HL-60 (cell line): ENCODE results near the gene SIGLEC7.

Experiments
- GABPA ChIP-seq: IDR thresholded peaks from 2 replicates; pipeline ENCODE4 v1.6.1; 2012; ENCODE audit warnings: low read depth
- POLR2AphosphoS5 ChIP-seq: IDR thresholded peaks from 2 replicates; pipeline ENCODE4 v1.6.1; 2012; ENCODE audit warnings: low read depth
- SPI1 ChIP-seq: IDR thresholded peaks from 2 replicates; pipeline ENCODE4 v1.6.1; 2012; ENCODE audit warnings: low read depth, mild to moderate bottlenecking, borderline replicate concordance
- TF ChIP-seq, protein P1 (sequence below): IDR thresholded peaks from one replicate; pipeline ENCODE4 v1.5.1; 2011; ENCODE audit warnings: low read length, control low read depth, inconsistent platforms; ENCODE audit not compliant: insufficient read depth
- TF ChIP-seq, protein P2 (sequence below): IDR thresholded peaks from 2 replicates; pipeline ENCODE4 v1.6.1; 2012; ENCODE audit warnings: low read depth; ENCODE audit not compliant: insufficient replicate concordance

DNA sequence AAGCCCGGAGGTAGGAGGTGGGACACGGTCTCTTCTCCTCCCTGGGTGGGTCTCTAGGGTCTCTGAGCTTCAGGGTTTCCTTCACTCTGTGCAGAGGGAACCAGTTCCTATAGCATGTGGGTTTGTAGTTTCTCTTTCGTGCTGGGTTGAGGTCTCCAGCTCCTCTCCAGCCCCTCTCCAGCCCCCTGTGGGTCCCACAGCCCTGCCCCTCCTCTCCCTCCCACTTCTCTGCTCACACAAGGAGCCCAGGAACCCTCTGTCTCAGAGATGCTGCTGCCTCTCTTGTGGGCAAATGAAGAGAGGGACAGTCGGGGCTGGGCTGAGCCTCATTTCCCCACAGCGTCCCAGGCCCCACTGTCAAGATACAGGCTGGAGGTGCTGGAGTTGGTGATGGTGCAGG lies 1.4 kb downstream of the SIGLEC7 start:
- TF ChIP-seq, protein P1, sequence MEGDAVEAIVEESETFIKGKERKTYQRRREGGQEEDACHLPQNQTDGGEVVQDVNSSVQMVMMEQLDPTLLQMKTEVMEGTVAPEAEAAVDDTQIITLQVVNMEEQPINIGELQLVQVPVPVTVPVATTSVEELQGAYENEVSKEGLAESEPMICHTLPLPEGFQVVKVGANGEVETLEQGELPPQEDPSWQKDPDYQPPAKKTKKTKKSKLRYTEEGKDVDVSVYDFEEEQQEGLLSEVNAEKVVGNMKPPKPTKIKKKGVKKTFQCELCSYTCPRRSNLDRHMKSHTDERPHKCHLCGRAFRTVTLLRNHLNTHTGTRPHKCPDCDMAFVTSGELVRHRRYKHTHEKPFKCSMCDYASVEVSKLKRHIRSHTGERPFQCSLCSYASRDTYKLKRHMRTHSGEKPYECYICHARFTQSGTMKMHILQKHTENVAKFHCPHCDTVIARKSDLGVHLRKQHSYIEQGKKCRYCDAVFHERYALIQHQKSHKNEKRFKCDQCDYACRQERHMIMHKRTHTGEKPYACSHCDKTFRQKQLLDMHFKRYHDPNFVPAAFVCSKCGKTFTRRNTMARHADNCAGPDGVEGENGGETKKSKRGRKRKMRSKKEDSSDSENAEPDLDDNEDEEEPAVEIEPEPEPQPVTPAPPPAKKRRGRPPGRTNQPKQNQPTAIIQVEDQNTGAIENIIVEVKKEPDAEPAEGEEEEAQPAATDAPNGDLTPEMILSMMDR, result no peak
- TF ChIP-seq, protein P2, sequence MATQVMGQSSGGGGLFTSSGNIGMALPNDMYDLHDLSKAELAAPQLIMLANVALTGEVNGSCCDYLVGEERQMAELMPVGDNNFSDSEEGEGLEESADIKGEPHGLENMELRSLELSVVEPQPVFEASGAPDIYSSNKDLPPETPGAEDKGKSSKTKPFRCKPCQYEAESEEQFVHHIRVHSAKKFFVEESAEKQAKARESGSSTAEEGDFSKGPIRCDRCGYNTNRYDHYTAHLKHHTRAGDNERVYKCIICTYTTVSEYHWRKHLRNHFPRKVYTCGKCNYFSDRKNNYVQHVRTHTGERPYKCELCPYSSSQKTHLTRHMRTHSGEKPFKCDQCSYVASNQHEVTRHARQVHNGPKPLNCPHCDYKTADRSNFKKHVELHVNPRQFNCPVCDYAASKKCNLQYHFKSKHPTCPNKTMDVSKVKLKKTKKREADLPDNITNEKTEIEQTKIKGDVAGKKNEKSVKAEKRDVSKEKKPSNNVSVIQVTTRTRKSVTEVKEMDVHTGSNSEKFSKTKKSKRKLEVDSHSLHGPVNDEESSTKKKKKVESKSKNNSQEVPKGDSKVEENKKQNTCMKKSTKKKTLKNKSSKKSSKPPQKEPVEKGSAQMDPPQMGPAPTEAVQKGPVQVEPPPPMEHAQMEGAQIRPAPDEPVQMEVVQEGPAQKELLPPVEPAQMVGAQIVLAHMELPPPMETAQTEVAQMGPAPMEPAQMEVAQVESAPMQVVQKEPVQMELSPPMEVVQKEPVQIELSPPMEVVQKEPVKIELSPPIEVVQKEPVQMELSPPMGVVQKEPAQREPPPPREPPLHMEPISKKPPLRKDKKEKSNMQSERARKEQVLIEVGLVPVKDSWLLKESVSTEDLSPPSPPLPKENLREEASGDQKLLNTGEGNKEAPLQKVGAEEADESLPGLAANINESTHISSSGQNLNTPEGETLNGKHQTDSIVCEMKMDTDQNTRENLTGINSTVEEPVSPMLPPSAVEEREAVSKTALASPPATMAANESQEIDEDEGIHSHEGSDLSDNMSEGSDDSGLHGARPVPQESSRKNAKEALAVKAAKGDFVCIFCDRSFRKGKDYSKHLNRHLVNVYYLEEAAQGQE, result no peak
- no peak for TF ChIP-seq POLR2AphosphoS5
- no peak for TF ChIP-seq SPI1
- no peak for TF ChIP-seq GABPA
